Ectodermal cell (in vitro differentiated cells): ENCODE results near the gene GTF2H2C. TPM values are rescaled to one million over a fixed set of nuclear protein-coding genes. Genes with fewer than 3 reads are reported as not detected.
"Not testable (repeated sequence)": the region's sequence is repeated elsewhere in the genome, so short reads cannot be mapped to it uniquely, and the experiment has no call there.

Experiments
- H3K27ac ChIP-seq: 2 replicates; pipeline ENCODE4 v1.7.0; 2013; ENCODE audit warnings: mild to moderate bottlenecking, low read depth, low read length; ENCODE audit not compliant: insufficient read depth, poor library complexity, severe bottlenecking
- H3K27me3 ChIP-seq: 2 replicates; pipeline ENCODE4 v1.7.0; 2013; ENCODE audit warnings: mild to moderate bottlenecking, low read length; ENCODE audit not compliant: insufficient read depth, control insufficient read depth, poor library complexity, severe bottlenecking
- H3K36me3 ChIP-seq: one replicate; pipeline ENCODE4 v1.7.0; 2013; ENCODE audit warnings: low read length; ENCODE audit not compliant: control insufficient read depth, insufficient read depth
- H3K4me1 ChIP-seq: one replicate; pipeline ENCODE4 v1.7.0; 2013; ENCODE audit warnings: low read length; ENCODE audit not compliant: control insufficient read depth, insufficient read depth
- H3K4me3 ChIP-seq: 2 replicates; pipeline ENCODE4 v1.7.0; 2013; ENCODE audit warnings: low read depth, low read length, control low read depth; ENCODE audit not compliant: insufficient read depth
- H3K9me3 ChIP-seq: 2 replicates; pipeline ENCODE4 v1.7.0; 2013; ENCODE audit warnings: mild to moderate bottlenecking, low read length, moderate library complexity; ENCODE audit not compliant: control insufficient read depth
- WGBS, 2 experiments: methylation state at CpG; one replicate each; pipeline ENCODE4 v1.1.7; 2013; ENCODE audit warnings: missing lambda C conversion rate in 2 of 2; 5-methylcytosine and 5-hydroxymethylcytosine counted together
- polyA plus RNA-seq, 4 experiments: library from polyadenylated mRNA; stranded (reverse); fragments of 50-300 nt; gene quantifications; one replicate each; pipeline ENCODE4 v1.2.3, GENCODE V29; 2013

Gene GTF2H2C
- 55.9 TPM for polyA plus RNA-seq (2013, experiment 1 of 4)
- 62.2 TPM for polyA plus RNA-seq (2013, experiment 2 of 4)
- polyA plus RNA-seq (2013, experiment 3 of 4): 47.6 TPM
- polyA plus RNA-seq (2013, experiment 4 of 4): 52.3 TPM

DNA sequence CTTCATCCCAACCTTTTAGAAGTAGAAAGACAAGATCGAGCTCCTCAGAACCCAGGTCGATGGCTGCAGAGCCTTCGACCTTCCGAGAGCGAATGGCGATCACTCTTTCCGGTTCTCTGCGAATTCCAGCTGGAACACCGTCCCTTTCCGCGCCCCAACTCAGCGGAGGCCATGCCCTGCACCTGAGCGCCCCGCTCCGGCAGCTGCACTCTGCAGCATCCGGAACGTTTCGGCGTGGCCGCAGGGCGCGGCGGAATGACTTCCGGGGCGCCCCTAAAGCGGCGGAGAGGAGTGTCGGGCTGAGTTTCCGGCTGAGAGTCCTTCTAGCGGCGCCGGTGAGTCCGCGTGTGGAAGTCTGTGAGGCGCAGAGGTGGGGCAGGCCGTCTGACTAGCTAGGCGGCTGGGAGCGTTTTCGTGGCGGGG lies at the start of gene GTF2H2C:
Gene GTF2H2C, plus strand, starts transcription at position 284 of the 423 bp plus-strand sequence. CDS start 4,942 bp downstream, outside the sequence.
- 3% methylated on average over 29 to 36 of the region's 40 CpGs for WGBS, 2 experiments

GRCh38 chr5:69510694-69511093 lies 49.3 kb upstream of the GTF2H2C start:
- no peaks in the 10 kb centered on the region for H3K4me1 ChIP-seq
- H3K36me3 ChIP-seq: peaks cover 10% of the 10 kb centered on the region
- H3K4me3 ChIP-seq: no peak overlapping the region
- 82 to 89% methylated on average over 1 of the region's 2 CpGs for WGBS, 2 experiments
- H3K27ac ChIP-seq: no peak overlapping the region
- no peaks in the 10 kb centered on the region for H3K9me3 ChIP-seq
- H3K27me3 ChIP-seq: no peaks in the 10 kb centered on the region

More for the DNA sequence above, at the start of gene GTF2H2C:
- not testable (repeated sequence) for H3K27me3 ChIP-seq, H3K4me1 ChIP-seq, H3K9me3 ChIP-seq, H3K27ac ChIP-seq, H3K36me3 ChIP-seq
- peak within 1 kb of the TSS; percentile 32 for H3K4me3 ChIP-seq

- Histone ChIP-seq H3K9me3 (no peaks in the 10 kb centered on the region), H3K27me3 (no peaks in the 10 kb centered on the region), H3K36me3 (peaks cover 10% of the 10 kb centered on the region), H3K4me3 (no peak overlapping the region), H3K4me1 (no peaks in the 10 kb centered on the region), H3K27ac (no peak overlapping the region)
- 90 to 95% methylated on average over 2 of the region's 2 CpGs for WGBS, 2 experiments
Measured at GRCh38 chr5:69512740-69513260, 47.2 kb upstream of the GTF2H2C start.

DNA sequence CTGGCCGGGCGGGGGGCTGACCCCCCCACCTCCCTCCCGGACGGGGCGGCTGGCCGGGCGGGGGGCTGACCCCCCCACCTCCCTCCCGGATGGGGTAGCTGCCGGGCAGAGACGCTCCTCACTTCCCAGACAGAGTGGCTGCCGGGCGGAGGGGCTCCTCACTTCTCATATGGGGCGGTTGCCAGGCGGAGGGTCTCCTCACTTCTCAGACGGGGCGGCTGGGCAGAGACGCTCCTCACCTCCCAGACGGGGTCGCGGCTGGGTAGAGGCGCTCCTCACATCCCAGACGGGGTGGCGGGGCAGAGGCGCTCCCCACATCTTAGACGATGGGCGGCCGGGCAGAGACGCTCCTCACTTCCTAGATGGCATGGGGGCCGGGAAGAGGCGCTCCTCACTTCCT lies 44.4 kb upstream of the GTF2H2C start:
- WGBS, 2 experiments: 97 to 98% methylated on average over 17 to 23 of the region's 30 CpGs
- not testable (repeated sequence) for H3K4me3 ChIP-seq, H3K36me3 ChIP-seq

DNA sequence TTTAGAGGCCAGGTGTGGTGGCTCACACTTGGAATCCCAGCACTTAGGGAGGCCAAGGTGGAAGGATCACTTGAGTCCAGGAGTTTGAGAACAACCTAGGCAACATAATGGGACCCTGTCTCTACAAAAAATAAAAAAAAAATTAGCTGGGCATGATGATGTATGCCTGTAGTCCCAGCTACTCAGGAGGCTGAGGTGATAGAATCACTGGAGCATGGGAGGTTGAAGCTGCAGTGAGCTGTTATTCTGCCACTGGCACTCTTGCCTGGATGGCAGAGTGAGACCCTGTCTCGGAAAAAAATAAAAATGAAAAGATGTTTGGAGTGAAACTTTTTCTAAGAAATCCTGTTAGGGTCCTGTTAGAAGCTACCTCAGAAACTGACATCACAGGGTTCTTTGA lies 43.2 kb upstream of the GTF2H2C start:
- H3K27me3 ChIP-seq: no peaks in the 10 kb centered on the region
- no peak overlapping the region for H3K4me3 ChIP-seq
- 91 to 94% methylated on average over 1 of the region's 1 CpG for WGBS, 2 experiments
- H3K36me3 ChIP-seq: no peaks in the 10 kb centered on the region
- no peaks in the 10 kb centered on the region for H3K9me3 ChIP-seq
- no peak overlapping the region for H3K27ac ChIP-seq
- no peaks in the 10 kb centered on the region for H3K4me1 ChIP-seq

More for the DNA sequence above, 44.4 kb upstream of the GTF2H2C start:
- not testable (repeated sequence) for H3K9me3 ChIP-seq, H3K4me1 ChIP-seq, H3K27me3 ChIP-seq, H3K27ac ChIP-seq

- Histone ChIP-seq H3K4me1 (no peaks in the 10 kb centered on the region), H3K4me3 (no peak overlapping the region), H3K27ac (peak overlapping the region; percentile 36), H3K27me3 (no peaks in the 10 kb centered on the region), H3K9me3 (no peaks in the 10 kb centered on the region), H3K36me3 (no peaks in the 10 kb centered on the region)
- WGBS, 2 experiments: 88 to 92% methylated on average over 4 of the region's 4 CpGs
Measured at GRCh38 chr5:69517763-69518212, 42.2 kb upstream of the GTF2H2C start.

- no peaks in the 10 kb centered on the region for H3K9me3 ChIP-seq
- 83 to 100% methylated on average over 1 to 2 of the region's 2 CpGs for WGBS, 2 experiments
- H3K27ac ChIP-seq: no peak overlapping the region
- no peaks in the 10 kb centered on the region for H3K4me1 ChIP-seq
- H3K36me3 ChIP-seq: no peaks in the 10 kb centered on the region
- H3K4me3 ChIP-seq: no peak overlapping the region
- no peaks in the 10 kb centered on the region for H3K27me3 ChIP-seq
Measured at GRCh38 chr5:69519285-69519684, 40.7 kb upstream of the GTF2H2C start.

DNA sequence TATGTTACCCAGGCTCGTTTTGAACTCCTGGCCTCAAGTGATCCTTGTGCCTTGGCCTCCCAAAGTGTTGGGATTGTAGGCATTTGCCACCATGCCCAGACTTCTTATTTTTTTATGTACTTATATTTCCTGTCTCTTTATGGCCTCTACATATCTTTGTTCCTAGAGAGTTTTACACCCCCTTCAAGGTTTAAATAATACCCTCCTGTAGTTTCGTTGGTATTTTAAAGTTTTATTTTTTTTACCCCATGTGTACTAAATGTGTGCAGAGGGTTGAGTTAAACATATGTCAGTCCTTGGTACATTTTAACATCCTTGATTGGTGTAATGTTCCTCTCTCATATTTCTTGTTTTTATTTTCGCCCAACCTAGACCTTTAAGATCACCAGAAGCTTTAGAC lies 38.0 kb upstream of the GTF2H2C start:
- H3K27ac ChIP-seq: no peak overlapping the region
- no peaks in the 10 kb centered on the region for H3K36me3 ChIP-seq
- no peak overlapping the region for H3K4me3 ChIP-seq
- H3K27me3 ChIP-seq: no peaks in the 10 kb centered on the region
- no peaks in the 10 kb centered on the region for H3K4me1 ChIP-seq
- 81 to 88% methylated on average over 2 to 3 of the region's 3 CpGs for WGBS, 2 experiments
- H3K9me3 ChIP-seq: no peaks in the 10 kb centered on the region

DNA sequence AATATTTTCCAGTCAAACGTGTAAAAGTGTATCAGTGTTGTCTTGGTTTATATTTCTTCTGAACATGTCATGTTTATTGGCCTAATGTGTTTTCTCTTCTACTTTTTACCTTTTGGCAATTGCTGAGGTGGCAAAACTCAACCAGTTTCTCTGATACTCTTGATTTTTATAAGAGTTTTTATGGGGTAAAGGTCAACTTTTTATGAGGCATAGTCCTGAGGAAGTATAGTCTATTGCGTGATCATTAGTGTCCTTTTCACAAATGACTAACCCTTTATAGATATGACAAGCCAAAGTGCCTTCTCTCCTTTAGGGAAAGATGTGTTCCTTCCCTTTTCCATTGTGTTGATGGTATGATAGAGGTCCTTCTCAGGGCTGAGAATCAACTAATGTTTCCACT lies 34.5 kb upstream of the GTF2H2C start:
- Histone ChIP-seq H3K9me3 (no peaks in the 10 kb centered on the region), H3K4me3 (no peak overlapping the region), H3K27ac (no peak overlapping the region), H3K36me3 (no peaks in the 10 kb centered on the region), H3K27me3 (no peaks in the 10 kb centered on the region), H3K4me1 (peaks cover 2% of the 10 kb centered on the region)
- WGBS, 2 experiments: 86 to 100% methylated on average over 1 to 2 of the region's 2 CpGs

- Histone ChIP-seq H3K4me3 (no peak overlapping the region), H3K9me3 (no peaks in the 10 kb centered on the region), H3K4me1 (peaks cover 9% of the 10 kb centered on the region), H3K27ac (no peak overlapping the region), H3K36me3 (no peaks in the 10 kb centered on the region), H3K27me3 (no peaks in the 10 kb centered on the region)
- WGBS, 2 experiments: 94 to 95% methylated on average over 9 of the region's 9 CpGs
Measured at GRCh38 chr5:69526660-69527059, 33.3 kb upstream of the GTF2H2C start.
